ENCODE data around the gene MAD1L1. TPM values are rescaled to one million over a fixed set of nuclear protein-coding genes. Genes with fewer than 3 reads are reported as not detected.
"Not testable (repeated sequence)": the region's sequence is repeated elsewhere in the genome, so short reads cannot be mapped to it uniquely, and the experiment has no call there.

Gene MAD1L1
- total RNA-seq, 2 donors from 2014 or later, result 51.2 to 63.8 TPM

GRCh38 chr7:2001601-2002442, 230.9 kb downstream of the MAD1L1 start:
- DNase-seq, result no peak
- no peaks in the 10 kb centered on the region for H3K36me3 Mint-ChIP-seq (ENCODE audit: insufficient read depth in 2 of 2)
- no peaks in the 10 kb centered on the region for H3K27me3 Mint-ChIP-seq (ENCODE audit: low read depth)
- no peak overlapping the region for H3K4me3 Mint-ChIP-seq
- no peaks in the 10 kb centered on the region for H3K9me3 Mint-ChIP-seq
- H3K4me1 Mint-ChIP-seq (ENCODE audit: low read depth), result no peaks in the 10 kb centered on the region
- H3K27ac Mint-ChIP-seq, result no peak overlapping the region
- no peak for ATAC-seq (replicated peaks in 1 of 2)

GRCh38 chr7:2000746-2001321, 231.9 kb downstream of the MAD1L1 start:
- no peak overlapping the region for H3K4me3 Mint-ChIP-seq
- no peaks in the 10 kb centered on the region for H3K36me3 Mint-ChIP-seq (ENCODE audit: insufficient read depth in 2 of 2)
- no peaks in the 10 kb centered on the region for H3K9me3 Mint-ChIP-seq
- DNase-seq (no peak), ATAC-seq (replicated peaks in 1 of 2) (no peak)
- H3K27me3 Mint-ChIP-seq (ENCODE audit: low read depth), result no peaks in the 10 kb centered on the region
- H3K27ac Mint-ChIP-seq, result no peak overlapping the region
- H3K4me1 Mint-ChIP-seq (ENCODE audit: low read depth), result no peaks in the 10 kb centered on the region

- Mint-ChIP-seq H3K27ac (no peak overlapping the region), H3K36me3 (ENCODE audit: insufficient read depth in 2 of 2) (no peaks in the 10 kb centered on the region), H3K27me3 (ENCODE audit: low read depth) (no peaks in the 10 kb centered on the region), H3K9me3 (no peaks in the 10 kb centered on the region), H3K4me3 (no peak overlapping the region), H3K4me1 (ENCODE audit: low read depth) (no peaks in the 10 kb centered on the region)
- DNase-seq (no peak), ATAC-seq (replicated peaks in 1 of 2) (no peak)
Observed at GRCh38 chr7:2000153-2000687, 232.5 kb downstream of the MAD1L1 start.

GRCh38 chr7:1999278-1999984, 233.3 kb downstream of the MAD1L1 start:
- H3K9me3 Mint-ChIP-seq, result no peaks in the 10 kb centered on the region
- no peaks in the 10 kb centered on the region for H3K36me3 Mint-ChIP-seq (ENCODE audit: insufficient read depth in 2 of 2)
- no peak overlapping the region for H3K4me3 Mint-ChIP-seq
- ATAC-seq (replicated peaks in 1 of 2), result no peak
- H3K4me1 Mint-ChIP-seq (ENCODE audit: low read depth), result no peaks in the 10 kb centered on the region
- no peaks in the 10 kb centered on the region for H3K27me3 Mint-ChIP-seq (ENCODE audit: low read depth)
- no peak for DNase-seq
- H3K27ac Mint-ChIP-seq, result no peak overlapping the region

GRCh38 chr7:1998146-1998545, 234.6 kb downstream of the MAD1L1 start:
- Mint-ChIP-seq H3K27me3 (ENCODE audit: low read depth) (no peaks in the 10 kb centered on the region), H3K36me3 (ENCODE audit: insufficient read depth in 2 of 2) (no peaks in the 10 kb centered on the region), H3K27ac (no peak overlapping the region), H3K4me1 (ENCODE audit: low read depth) (no peaks in the 10 kb centered on the region), H3K4me3 (no peak overlapping the region), H3K9me3 (no peaks in the 10 kb centered on the region)
- DNase-seq, result no peak
- no peak for ATAC-seq (replicated peaks in 1 of 2)

- no peak for ATAC-seq (replicated peaks in 1 of 2)
- H3K27ac Mint-ChIP-seq, result no peak overlapping the region
- H3K9me3 Mint-ChIP-seq, result no peaks in the 10 kb centered on the region
- no peaks in the 10 kb centered on the region for H3K36me3 Mint-ChIP-seq (ENCODE audit: insufficient read depth in 2 of 2)
- H3K4me1 Mint-ChIP-seq (ENCODE audit: low read depth), result no peaks in the 10 kb centered on the region
- DNase-seq, result no peak
- no peaks in the 10 kb centered on the region for H3K27me3 Mint-ChIP-seq (ENCODE audit: low read depth)
- no peak overlapping the region for H3K4me3 Mint-ChIP-seq
Observed at GRCh38 chr7:1997537-1998076, 235.1 kb downstream of the MAD1L1 start.

- Mint-ChIP-seq H3K27me3 (ENCODE audit: low read depth) (no peaks in the 10 kb centered on the region), H3K27ac (no peak overlapping the region), H3K4me1 (ENCODE audit: low read depth) (no peaks in the 10 kb centered on the region), H3K4me3 (no peak overlapping the region), H3K36me3 (ENCODE audit: insufficient read depth in 2 of 2) (no peaks in the 10 kb centered on the region), H3K9me3 (no peaks in the 10 kb centered on the region)
- no peak for ATAC-seq (replicated peaks in 1 of 2)
- DNase-seq, result no peak
Observed at GRCh38 chr7:1996816-1997215, 235.9 kb downstream of the MAD1L1 start.

- not testable (repeated sequence) for H3K4me3 Mint-ChIP-seq; ATAC-seq (replicated peaks in 1 of 2)
Observed at GRCh38 chr7:1995911-1996420, 236.8 kb downstream of the MAD1L1 start.

GRCh38 chr7:1995426-1995825, 237.3 kb downstream of the MAD1L1 start:
- ATAC-seq (replicated peaks in 1 of 2) (no peak), DNase-seq (no peak)
- Mint-ChIP-seq H3K27ac (no peak overlapping the region), H3K4me3 (no peak overlapping the region), H3K36me3 (ENCODE audit: insufficient read depth in 2 of 2) (no peaks in the 10 kb centered on the region), H3K4me1 (ENCODE audit: low read depth) (no peaks in the 10 kb centered on the region), H3K27me3 (ENCODE audit: low read depth) (no peaks in the 10 kb centered on the region), H3K9me3 (no peaks in the 10 kb centered on the region)

More at GRCh38 chr7:1995911-1996420, 236.8 kb downstream of the MAD1L1 start:
- not testable (repeated sequence) for H3K36me3 Mint-ChIP-seq (ENCODE audit: insufficient read depth in 2 of 2); H3K4me1 Mint-ChIP-seq (ENCODE audit: low read depth); H3K9me3 Mint-ChIP-seq; DNase-seq; H3K27me3 Mint-ChIP-seq (ENCODE audit: low read depth); H3K27ac Mint-ChIP-seq

- ATAC-seq (replicated peaks in 1 of 2) (no peak), DNase-seq (no peak)
- no peak overlapping the region for H3K4me3 Mint-ChIP-seq
- no peaks in the 10 kb centered on the region for H3K4me1 Mint-ChIP-seq (ENCODE audit: low read depth)
- H3K36me3 Mint-ChIP-seq (ENCODE audit: insufficient read depth in 2 of 2), result no peaks in the 10 kb centered on the region
- no peaks in the 10 kb centered on the region for H3K27me3 Mint-ChIP-seq (ENCODE audit: low read depth)
- no peak overlapping the region for H3K27ac Mint-ChIP-seq
- no peaks in the 10 kb centered on the region for H3K9me3 Mint-ChIP-seq
Observed at GRCh38 chr7:1994931-1995330, 237.8 kb downstream of the MAD1L1 start.

GRCh38 chr7:1993776-1994740, 238.7 kb downstream of the MAD1L1 start:
- ATAC-seq (replicated peaks in 1 of 2) (no peak), DNase-seq (no peak)
- Mint-ChIP-seq H3K27me3 (ENCODE audit: low read depth) (no peaks in the 10 kb centered on the region), H3K9me3 (no peaks in the 10 kb centered on the region), H3K27ac (no peak overlapping the region), H3K4me1 (ENCODE audit: low read depth) (no peaks in the 10 kb centered on the region), H3K36me3 (ENCODE audit: insufficient read depth in 2 of 2) (no peaks in the 10 kb centered on the region), H3K4me3 (no peak overlapping the region)

- Mint-ChIP-seq H3K4me3 (no peak overlapping the region), H3K27me3 (ENCODE audit: low read depth) (no peaks in the 10 kb centered on the region), H3K4me1 (ENCODE audit: low read depth) (no peaks in the 10 kb centered on the region), H3K27ac (no peak overlapping the region), H3K9me3 (no peaks in the 10 kb centered on the region), H3K36me3 (ENCODE audit: insufficient read depth in 2 of 2) (no peaks in the 10 kb centered on the region)
- ATAC-seq (replicated peaks in 1 of 2), result no peak
- DNase-seq, result no peak
Observed at GRCh38 chr7:1993031-1993695, 239.6 kb downstream of the MAD1L1 start.

Measured in activated T-cell treated with anti-CD3 and anti-CD28 coated beads, Interleukin-2, amount 50 U/mL, for 72 hours (primary cell).